Panc1 (cell line): ENCODE data around the gene CST4.
"Not testable (repeated sequence)": the region's sequence is repeated elsewhere in the genome, so short reads cannot be mapped to it uniquely, and the experiment has no call there.

Experiments
- CTCF ChIP-seq: fragments of 450-650 bp; IDR thresholded peaks from 2 replicates; pipeline ENCODE4 v1.5.1; 2017; ENCODE audit warnings: mild to moderate bottlenecking
- POLR2AphosphoS5 ChIP-seq: IDR thresholded peaks from 2 replicates; pipeline ENCODE4 v1.6.1; 2012; ENCODE audit warnings: mild to moderate bottlenecking, low read depth, low read length, moderate library complexity

GRCh38 chr20:23688684-23689398 lies at the start of gene CST4:
- not testable (repeated sequence) for TF ChIP-seq CTCF, POLR2AphosphoS5
